ENCODE measurements around the gene KRT34.
"Not testable (repeated sequence)": the region's sequence is repeated elsewhere in the genome, so short reads cannot be mapped to it uniquely, and the experiment has no call there.

Gene KRT34

DNA sequence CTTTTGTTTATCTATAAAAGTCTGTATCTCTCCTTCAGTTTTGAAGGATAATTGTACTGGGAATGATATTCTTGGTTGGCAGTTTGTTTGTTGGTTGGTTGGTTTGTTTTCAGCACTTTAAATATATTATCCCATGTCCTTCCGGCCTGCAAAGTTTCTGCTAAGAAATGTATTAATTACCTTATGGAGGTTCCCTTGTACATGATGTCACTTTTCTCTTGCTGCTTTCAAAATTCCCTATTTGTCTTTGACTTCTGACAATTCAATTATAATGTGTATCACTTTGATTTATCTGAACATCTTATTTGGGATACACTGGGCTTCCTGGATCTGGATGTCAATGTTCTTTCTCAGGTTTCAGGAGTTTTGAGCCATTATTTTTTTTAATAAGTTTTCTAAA, 4.1 kb upstream of the KRT34 start:
- no peaks in the 10 kb centered on the region for H3K36me3 ChIP-seq (ENCODE audit: insufficient read depth, low read depth, low read length)
- H3K4me1 ChIP-seq (ENCODE audit: insufficient read depth, low read length): no peaks in the 10 kb centered on the region; the same call in 1 of the 2 replicates
- no peak overlapping the region for H3K27ac ChIP-seq (ENCODE audit: low read length)
- H3K4me3 ChIP-seq (ENCODE audit: low read length): no peak overlapping the region
- no peak overlapping the region for H3K9ac ChIP-seq (ENCODE audit: low read depth, low read length)
- no peaks in the 10 kb centered on the region for H3K27me3 ChIP-seq (ENCODE audit: insufficient read depth, low read length)
- H3K9me3 ChIP-seq (ENCODE audit: insufficient read depth, low read depth, low read length): no peaks in the 10 kb centered on the region

DNA sequence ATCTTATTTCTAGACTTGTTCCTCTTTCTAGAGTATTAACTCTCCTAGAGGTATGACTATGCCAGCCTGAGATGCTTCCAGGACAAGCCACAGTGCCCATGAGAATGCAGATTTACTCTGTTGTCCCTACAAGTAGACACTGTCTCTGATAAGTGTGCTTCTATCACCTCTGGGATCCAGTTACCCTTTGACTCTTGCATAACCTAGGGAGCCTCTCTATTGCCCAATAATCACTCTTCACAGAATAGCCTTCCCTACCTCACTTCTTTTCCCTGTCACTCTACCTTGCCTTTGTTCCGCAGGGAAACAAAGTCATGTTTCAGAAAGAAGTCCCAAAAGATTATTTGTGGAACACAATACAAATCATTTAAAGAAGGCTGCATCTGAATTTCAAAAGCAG, 1.6 kb upstream of the KRT34 start:
- no peak overlapping the region for H3K27ac ChIP-seq (ENCODE audit: low read length)
- no peaks in the 10 kb centered on the region; the same call in 1 of the 2 replicates for H3K4me1 ChIP-seq (ENCODE audit: insufficient read depth, low read length)
- no peaks in the 10 kb centered on the region for H3K9me3 ChIP-seq (ENCODE audit: insufficient read depth, low read depth, low read length)
- H3K9ac ChIP-seq (ENCODE audit: low read depth, low read length): no peak overlapping the region
- no peak overlapping the region for H3K4me3 ChIP-seq (ENCODE audit: low read length)
- no peaks in the 10 kb centered on the region for H3K36me3 ChIP-seq (ENCODE audit: insufficient read depth, low read depth, low read length)
- no peaks in the 10 kb centered on the region for H3K27me3 ChIP-seq (ENCODE audit: insufficient read depth, low read length)

DNA sequence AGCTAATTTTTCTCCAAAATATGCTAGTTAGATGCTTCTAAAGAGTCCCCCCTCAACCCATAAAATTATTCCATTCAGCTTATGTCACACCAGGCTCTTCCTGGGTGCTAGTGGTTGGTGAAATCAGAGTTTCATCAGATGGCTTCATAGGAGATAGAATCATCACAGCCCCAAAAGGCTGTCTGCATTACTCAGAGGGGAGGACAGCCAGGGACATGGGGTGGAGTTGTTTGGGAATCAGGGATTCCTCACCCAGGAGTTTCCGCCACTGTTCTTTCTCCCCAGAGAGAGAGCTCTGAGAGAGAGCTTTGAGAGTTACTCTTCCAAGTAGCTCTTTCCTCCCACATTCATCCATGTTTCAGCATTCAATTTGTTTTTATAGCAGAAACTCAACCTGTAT, 288 bp upstream of the KRT34 start:
- H3K9me3 ChIP-seq (ENCODE audit: insufficient read depth, low read depth, low read length): no peaks in the 10 kb centered on the region
- H3K27me3 ChIP-seq (ENCODE audit: insufficient read depth, low read length): no peaks in the 10 kb centered on the region
- H3K9ac ChIP-seq (ENCODE audit: low read depth, low read length): no peak overlapping the region
- peaks cover 1% of the 10 kb centered on the region; the same call in 1 of the 2 replicates for H3K4me1 ChIP-seq (ENCODE audit: insufficient read depth, low read length)
- no peak overlapping the region for H3K27ac ChIP-seq (ENCODE audit: low read length)
- H3K4me3 ChIP-seq (ENCODE audit: low read length): no peak overlapping the region
- no peaks in the 10 kb centered on the region for H3K36me3 ChIP-seq (ENCODE audit: insufficient read depth, low read depth, low read length)

DNA sequence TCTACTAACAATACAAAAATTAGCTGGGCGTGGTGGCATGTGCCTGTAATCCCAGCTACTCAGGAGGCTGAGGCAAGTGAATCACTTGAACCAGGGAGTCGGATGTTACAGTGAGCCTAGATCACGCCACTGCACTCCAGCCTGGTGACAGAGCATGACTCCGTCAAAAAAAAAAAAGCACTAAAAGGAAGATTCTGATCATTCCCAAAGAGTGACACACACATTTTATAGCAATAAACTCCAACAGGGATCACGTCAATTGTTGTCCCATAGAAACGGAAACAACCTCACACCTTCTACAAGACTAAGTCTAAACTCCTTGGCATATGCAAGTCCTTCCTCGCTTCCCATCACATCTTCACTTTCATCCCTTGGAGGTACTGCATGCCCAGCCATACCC, 2.0 kb downstream of the KRT34 start:
- not testable (repeated sequence) for H3K4me1 ChIP-seq (ENCODE audit: insufficient read depth, low read length); H3K27ac ChIP-seq (ENCODE audit: low read length)

DNA sequence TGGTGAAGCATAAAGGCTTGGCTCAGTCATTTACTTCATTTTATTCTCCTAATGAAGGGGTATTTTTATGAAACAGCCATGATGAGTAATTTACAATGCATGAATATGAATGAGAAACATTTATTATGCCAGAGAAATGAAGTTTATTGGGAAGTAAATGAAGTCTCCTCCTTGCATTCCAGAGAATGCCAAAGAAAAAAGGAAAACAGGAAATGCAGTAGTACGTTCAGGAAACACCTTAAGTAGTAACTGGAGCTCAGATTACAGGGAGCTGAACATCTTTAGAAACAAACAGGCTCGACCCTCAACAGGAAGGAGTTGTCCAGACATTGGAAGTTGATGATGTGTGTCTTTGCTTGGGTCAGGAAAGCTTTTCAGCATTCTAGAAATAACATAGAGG, 4.6 kb downstream of the KRT34 start:
- Histone ChIP-seq H3K4me3 (ENCODE audit: low read length) (no peak overlapping the region), H3K27me3 (ENCODE audit: insufficient read depth, low read length) (no peaks in the 10 kb centered on the region), H3K9me3 (ENCODE audit: insufficient read depth, low read depth, low read length) (no peaks in the 10 kb centered on the region; the same call in 1 of the 2 replicates), H3K4me1 (ENCODE audit: insufficient read depth, low read length) (peaks cover 3% of the 10 kb centered on the region; the same call in 1 of the 2 replicates), H3K36me3 (ENCODE audit: insufficient read depth, low read depth, low read length) (no peaks in the 10 kb centered on the region), H3K27ac (ENCODE audit: low read length) (no peak overlapping the region), H3K9ac (ENCODE audit: low read depth, low read length) (no peak overlapping the region)

More for the DNA sequence above, 2.0 kb downstream of the KRT34 start:
- H3K27me3 ChIP-seq (ENCODE audit: insufficient read depth, low read length); H3K4me3 ChIP-seq (ENCODE audit: low read length); H3K9me3 ChIP-seq (ENCODE audit: insufficient read depth, low read depth, low read length); H3K36me3 ChIP-seq (ENCODE audit: insufficient read depth, low read depth, low read length); H3K9ac ChIP-seq (ENCODE audit: low read depth, low read length): not testable (repeated sequence)

DNA sequence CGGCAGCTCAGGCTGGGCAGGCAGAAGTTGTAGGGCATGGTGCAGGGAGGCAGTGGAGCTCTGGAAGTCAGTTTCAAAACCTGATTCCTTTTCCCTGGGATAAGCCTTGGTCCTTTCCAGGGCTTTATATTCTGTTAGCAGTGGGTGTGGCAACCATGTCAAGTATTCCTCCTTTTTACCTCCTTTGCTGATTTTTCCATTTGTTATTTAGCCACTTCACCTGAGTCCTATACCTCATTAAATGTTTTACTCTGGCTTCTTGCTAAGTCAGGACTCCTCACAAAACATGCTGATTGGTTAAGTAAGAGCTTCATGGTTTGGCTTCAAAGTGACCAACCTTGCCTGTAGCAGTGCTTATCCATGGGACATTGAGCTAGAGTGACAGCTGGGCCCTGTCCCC, 12.4 kb downstream of the KRT34 start, which contains the start of gene KRT33B:
Gene KRT33B, minus strand, starts transcription at position 101 of the 400 bp plus-strand sequence. Its CDS starts 63 bp downstream, at position 38.
- Histone ChIP-seq H3K27me3 (ENCODE audit: insufficient read depth, low read length) (no peaks in the 10 kb centered on the region), H3K27ac (ENCODE audit: low read length) (no peak within 1 kb of the TSS), H3K36me3 (ENCODE audit: insufficient read depth, low read depth, low read length) (no peaks in the 10 kb centered on the region), H3K9me3 (ENCODE audit: insufficient read depth, low read depth, low read length) (no peaks in the 10 kb centered on the region; the same call in 1 of the 2 replicates), H3K4me1 (ENCODE audit: insufficient read depth, low read length) (no peaks in the 10 kb centered on the region; the same call in 1 of the 2 replicates), H3K9ac (ENCODE audit: low read depth, low read length) (no peak within 1 kb of the TSS), H3K4me3 (ENCODE audit: low read length) (no peak within 1 kb of the TSS)

DNA sequence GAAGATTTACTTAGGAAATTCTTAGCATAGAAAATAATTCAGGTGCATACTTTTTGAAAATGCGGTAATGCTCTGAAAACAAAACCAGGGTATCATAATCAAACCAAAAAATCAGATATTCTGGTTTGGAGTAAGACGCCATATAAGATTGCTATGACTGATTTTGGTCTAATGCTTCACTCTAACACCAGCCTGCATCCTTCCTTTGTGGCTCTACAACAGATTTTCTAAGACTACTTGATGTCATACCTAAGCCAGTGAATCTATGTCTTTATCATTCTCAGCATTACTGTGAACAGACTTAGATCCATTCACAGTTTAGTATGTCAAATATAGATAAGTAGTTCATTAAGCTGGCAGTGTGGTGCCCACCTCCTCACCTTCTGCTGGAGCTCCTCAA, 13.1 kb downstream of the KRT34 start:
- Histone ChIP-seq H3K9me3 (ENCODE audit: insufficient read depth, low read depth, low read length) (no peaks in the 10 kb centered on the region), H3K36me3 (ENCODE audit: insufficient read depth, low read depth, low read length) (no peaks in the 10 kb centered on the region), H3K27me3 (ENCODE audit: insufficient read depth, low read length) (no peaks in the 10 kb centered on the region), H3K4me1 (ENCODE audit: insufficient read depth, low read length) (no peaks in the 10 kb centered on the region; the same call in 1 of the 2 replicates), H3K4me3 (ENCODE audit: low read length) (no peak overlapping the region), H3K27ac (ENCODE audit: low read length) (no peak overlapping the region), H3K9ac (ENCODE audit: low read depth, low read length) (no peak overlapping the region)

DNA sequence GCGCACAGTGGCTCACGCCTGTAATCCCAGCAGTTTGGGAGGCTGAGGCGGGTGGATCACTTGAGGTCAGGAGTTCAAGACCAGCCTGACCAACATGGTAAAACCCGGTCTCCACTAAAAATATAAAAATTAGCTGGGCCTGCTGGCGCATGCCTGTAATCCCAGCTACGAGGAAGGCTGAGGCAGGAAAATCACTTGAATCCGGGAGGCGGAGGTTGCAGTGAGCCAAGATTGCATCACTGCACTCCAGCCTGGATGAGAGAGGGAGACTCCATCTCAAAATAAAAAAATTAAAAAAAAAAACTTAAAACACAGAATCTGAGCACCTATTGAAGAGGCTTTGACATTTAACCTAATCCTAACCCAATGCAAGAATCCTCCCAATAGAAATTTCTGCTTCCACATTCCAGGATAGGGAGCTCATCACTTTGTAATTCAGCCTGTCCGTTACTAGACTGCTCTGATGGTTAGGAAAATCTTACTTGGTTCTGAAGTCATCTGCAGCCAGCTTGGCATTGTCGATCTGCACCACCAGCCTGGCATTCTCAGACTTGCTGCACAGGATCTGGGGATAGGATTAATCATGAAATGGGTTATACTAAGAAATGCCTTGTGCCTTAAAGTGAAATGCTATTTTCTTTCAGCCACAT, 14.6 kb downstream of the KRT34 start:
- H3K27ac ChIP-seq (ENCODE audit: low read length): no peak overlapping the region
- H3K4me1 ChIP-seq (ENCODE audit: insufficient read depth, low read length): no peaks in the 10 kb centered on the region; the same call in 1 of the 2 replicates
- H3K9ac ChIP-seq (ENCODE audit: low read depth, low read length): no peak overlapping the region
- no peak overlapping the region for H3K4me3 ChIP-seq (ENCODE audit: low read length)
- no peaks in the 10 kb centered on the region for H3K9me3 ChIP-seq (ENCODE audit: insufficient read depth, low read depth, low read length)
- no peaks in the 10 kb centered on the region for H3K36me3 ChIP-seq (ENCODE audit: insufficient read depth, low read depth, low read length)
- no peaks in the 10 kb centered on the region for H3K27me3 ChIP-seq (ENCODE audit: insufficient read depth, low read length)

DNA sequence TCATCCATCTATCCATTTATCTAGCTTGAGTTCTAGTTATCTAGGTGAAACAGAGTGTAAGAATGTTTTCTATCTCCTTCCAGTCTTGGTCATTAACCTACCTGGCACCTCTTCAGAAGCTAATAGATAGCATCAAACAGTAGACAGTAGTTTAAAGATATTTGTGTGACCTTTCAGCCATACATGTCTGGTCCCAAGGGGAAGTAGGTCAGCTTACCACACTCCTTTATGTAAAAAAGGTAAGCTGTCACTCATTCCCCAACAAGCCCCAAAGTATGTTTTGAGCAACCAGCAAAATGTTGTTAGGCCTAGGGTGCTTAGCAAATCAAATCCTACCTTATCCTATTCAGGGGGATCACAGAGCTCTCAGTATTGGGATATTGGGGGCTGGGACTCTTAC, 16.0 kb downstream of the KRT34 start:
- Histone ChIP-seq H3K27ac (ENCODE audit: low read length) (no peak overlapping the region), H3K36me3 (ENCODE audit: insufficient read depth, low read depth, low read length) (no peaks in the 10 kb centered on the region), H3K9ac (ENCODE audit: low read depth, low read length) (no peak overlapping the region), H3K27me3 (ENCODE audit: insufficient read depth, low read length) (no peaks in the 10 kb centered on the region), H3K4me1 (ENCODE audit: insufficient read depth, low read length) (no peaks in the 10 kb centered on the region; the same call in 1 of the 2 replicates), H3K4me3 (ENCODE audit: low read length) (no peak overlapping the region), H3K9me3 (ENCODE audit: insufficient read depth, low read depth, low read length) (no peaks in the 10 kb centered on the region)

DNA sequence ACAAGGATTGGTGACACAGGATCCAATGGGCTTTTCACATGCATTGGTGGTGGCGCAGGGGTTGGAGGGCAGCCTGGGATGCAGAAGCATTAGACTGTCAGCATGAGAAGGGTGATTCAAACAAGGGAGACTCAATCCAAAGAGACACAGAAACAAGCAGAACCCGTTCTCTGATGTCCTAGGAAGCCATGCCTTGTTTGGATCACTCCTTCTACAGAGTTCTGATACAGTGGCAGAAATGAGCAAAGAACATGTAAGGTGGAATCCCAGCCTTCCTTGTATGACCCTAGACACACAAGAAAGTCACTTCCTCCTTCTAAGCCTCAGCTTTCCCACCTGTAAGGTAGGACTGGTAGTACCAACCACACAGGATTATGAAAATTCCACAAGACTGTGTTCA, 18.2 kb downstream of the KRT34 start:
- Histone ChIP-seq H3K9ac (ENCODE audit: low read depth, low read length) (no peak overlapping the region), H3K4me3 (ENCODE audit: low read length) (no peak overlapping the region), H3K36me3 (ENCODE audit: insufficient read depth, low read depth, low read length) (no peaks in the 10 kb centered on the region), H3K4me1 (ENCODE audit: insufficient read depth, low read length) (no peaks in the 10 kb centered on the region; the same call in 1 of the 2 replicates), H3K27ac (ENCODE audit: low read length) (no peak overlapping the region), H3K27me3 (ENCODE audit: insufficient read depth, low read length) (no peaks in the 10 kb centered on the region), H3K9me3 (ENCODE audit: insufficient read depth, low read depth, low read length) (no peaks in the 10 kb centered on the region)

DNA sequence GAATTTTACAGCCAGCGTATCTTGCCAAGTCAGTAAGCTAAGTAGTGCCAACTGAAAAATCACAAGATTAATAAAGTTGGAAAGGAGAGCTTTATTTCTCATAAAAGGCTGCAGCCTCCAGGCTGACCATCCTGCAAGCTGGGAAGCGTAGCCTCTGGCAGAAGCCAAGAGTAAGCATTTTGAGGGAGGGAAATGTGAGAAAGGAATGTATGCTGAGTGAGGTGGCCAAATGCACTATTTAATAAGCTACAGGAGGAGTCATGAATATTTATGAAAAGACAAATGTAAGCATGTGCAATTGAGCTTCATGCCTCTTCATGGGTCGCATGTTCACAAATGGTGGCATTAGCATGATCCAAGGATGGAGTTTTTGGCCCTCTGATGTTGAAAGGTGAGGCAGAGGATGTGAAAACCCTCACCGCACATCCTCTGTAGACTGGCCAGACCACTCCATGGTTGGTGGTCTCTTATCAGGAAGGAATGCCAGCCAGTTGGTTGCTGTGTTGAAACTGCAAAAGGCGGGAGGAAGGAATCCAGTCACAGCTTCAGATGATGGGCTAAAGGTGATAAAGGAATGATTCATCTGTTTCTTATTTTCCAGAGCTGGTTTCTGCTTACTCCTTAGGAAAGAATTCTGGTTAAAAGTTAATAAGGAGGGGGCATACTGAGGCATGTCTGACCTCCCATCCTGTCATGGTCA, 21.7 kb downstream of the KRT34 start:
- Histone ChIP-seq H3K36me3 (ENCODE audit: insufficient read depth, low read depth, low read length) (no peaks in the 10 kb centered on the region), H3K4me1 (ENCODE audit: insufficient read depth, low read length) (no peaks in the 10 kb centered on the region), H3K27ac (ENCODE audit: low read length) (no peak overlapping the region), H3K9ac (ENCODE audit: low read depth, low read length) (no peak overlapping the region), H3K9me3 (ENCODE audit: insufficient read depth, low read depth, low read length) (no peaks in the 10 kb centered on the region), H3K4me3 (ENCODE audit: low read length) (no peak overlapping the region), H3K27me3 (ENCODE audit: insufficient read depth, low read length) (no peaks in the 10 kb centered on the region)

DNA sequence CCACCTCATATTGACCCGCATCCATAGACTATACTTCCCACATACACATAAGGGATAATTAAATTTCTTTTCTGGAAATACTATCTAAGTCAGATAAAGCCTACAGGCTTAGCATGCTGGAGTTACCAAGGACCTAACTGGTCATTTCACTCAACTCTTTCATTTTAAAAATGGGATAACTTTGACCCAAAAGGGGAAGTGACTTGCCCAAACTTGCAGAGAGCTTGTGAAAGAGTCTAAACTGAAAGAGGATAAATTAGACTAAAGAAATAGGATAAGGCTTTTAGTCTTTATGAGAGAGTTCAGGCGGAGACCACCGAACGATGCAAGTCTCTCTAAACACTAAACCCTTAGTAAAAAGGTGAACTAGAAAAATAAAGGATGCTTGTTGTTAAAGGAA, 27.6 kb downstream of the KRT34 start:
- Histone ChIP-seq H3K36me3 (ENCODE audit: insufficient read depth, low read depth, low read length) (no peaks in the 10 kb centered on the region), H3K4me3 (ENCODE audit: low read length) (no peak overlapping the region), H3K4me1 (ENCODE audit: insufficient read depth, low read length) (no peaks in the 10 kb centered on the region), H3K9me3 (ENCODE audit: insufficient read depth, low read depth, low read length) (no peaks in the 10 kb centered on the region), H3K27me3 (ENCODE audit: insufficient read depth, low read length) (no peaks in the 10 kb centered on the region), H3K27ac (ENCODE audit: low read length) (no peak overlapping the region), H3K9ac (ENCODE audit: low read depth, low read length) (no peak overlapping the region)

All from iPS-20b (cell line).